Measurements from ENCODE around the gene ZCCHC14.
"Not testable (repeated sequence)": the region's sequence is repeated elsewhere in the genome, so short reads cannot be mapped to it uniquely, and the experiment has no call there.

Gene ZCCHC14

DNA sequence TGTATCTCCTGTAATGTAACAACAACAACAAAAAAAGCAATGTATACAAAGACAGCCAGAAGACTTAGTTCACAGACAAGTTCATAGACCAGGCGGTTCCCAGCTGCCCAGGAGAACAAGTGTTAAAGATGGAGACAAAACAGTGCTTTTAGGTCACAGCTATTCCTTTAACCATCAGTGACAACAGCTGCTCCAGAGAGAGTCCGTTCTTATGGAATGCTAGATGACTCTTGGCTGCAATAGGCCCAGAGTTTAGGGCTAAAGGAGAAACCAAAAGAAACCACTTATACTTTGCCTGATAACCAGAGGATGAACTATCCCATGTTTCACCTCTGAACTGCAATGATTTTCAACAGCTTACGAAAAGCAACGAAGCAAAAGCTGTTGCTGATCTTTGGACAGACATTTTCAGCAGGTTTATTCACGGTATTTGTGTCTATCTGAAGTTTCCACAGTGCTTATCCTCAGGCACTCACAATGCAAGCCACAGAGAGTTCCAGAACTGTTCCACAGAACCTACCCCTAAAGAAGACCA lies 6.0 kb downstream of the ZCCHC14 start:
- TF ChIP-seq, protein P1, sequence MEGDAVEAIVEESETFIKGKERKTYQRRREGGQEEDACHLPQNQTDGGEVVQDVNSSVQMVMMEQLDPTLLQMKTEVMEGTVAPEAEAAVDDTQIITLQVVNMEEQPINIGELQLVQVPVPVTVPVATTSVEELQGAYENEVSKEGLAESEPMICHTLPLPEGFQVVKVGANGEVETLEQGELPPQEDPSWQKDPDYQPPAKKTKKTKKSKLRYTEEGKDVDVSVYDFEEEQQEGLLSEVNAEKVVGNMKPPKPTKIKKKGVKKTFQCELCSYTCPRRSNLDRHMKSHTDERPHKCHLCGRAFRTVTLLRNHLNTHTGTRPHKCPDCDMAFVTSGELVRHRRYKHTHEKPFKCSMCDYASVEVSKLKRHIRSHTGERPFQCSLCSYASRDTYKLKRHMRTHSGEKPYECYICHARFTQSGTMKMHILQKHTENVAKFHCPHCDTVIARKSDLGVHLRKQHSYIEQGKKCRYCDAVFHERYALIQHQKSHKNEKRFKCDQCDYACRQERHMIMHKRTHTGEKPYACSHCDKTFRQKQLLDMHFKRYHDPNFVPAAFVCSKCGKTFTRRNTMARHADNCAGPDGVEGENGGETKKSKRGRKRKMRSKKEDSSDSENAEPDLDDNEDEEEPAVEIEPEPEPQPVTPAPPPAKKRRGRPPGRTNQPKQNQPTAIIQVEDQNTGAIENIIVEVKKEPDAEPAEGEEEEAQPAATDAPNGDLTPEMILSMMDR (IDR thresholded peaks at IDR 0.05): no peak
- Histone ChIP-seq H3K4me3 (no peak overlapping the region), H3K27ac (no peak overlapping the region)
- DNase-seq (ENCODE audit: low spot score): no peak

DNA sequence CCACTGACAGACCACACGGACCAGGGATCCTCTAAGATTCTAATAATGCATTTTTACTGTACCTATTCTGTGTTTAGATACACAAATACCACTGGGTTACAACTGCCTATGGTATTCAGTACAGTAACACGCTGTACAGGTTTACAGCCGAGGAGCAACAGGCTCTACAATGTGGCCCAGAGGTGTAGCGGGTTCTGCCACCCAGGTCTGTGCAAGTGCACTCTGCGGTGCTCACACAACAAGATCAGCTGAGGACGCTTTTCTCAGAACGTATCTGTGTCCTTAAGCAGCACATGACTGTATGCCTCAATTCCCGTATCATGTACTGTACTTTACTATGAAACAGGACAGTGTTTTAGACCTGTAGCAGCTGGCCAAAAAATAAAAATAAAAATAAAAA lies 6.5 kb downstream of the ZCCHC14 start:
- H3K27ac ChIP-seq: peak overlapping the region in 1 of 2 donors; percentile 28
- H3K4me3 ChIP-seq: no peak overlapping the region

DNA sequence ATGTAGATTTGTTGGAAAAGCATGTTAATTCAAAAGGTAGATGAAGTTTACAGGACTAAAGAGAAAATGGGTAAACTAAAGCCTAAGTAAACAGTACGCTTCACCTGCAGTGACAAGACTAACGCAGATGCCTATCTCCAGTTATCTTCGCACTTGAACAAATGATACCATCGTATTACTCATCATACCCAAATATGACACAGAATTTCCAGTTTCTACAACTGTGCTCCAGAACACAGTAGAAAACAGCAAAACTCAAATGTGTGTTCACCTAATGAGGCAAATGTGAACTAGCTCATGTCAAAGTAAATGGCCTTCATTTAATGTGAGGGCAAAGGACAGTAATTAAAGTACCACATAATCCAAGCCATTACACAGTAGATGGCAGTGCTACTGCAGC lies 7.0 kb downstream of the ZCCHC14 start:
- peak overlapping the region in 1 of 2 donors; percentile 28 for H3K27ac ChIP-seq
- not testable (repeated sequence) for DNase-seq (ENCODE audit: low spot score); H3K4me3 ChIP-seq

More for the DNA sequence above, 6.5 kb downstream of the ZCCHC14 start:
- TF ChIP-seq, protein P1 (IDR thresholded peaks at IDR 0.05): no peak
- DNase-seq (ENCODE audit: low spot score): no peak

DNA sequence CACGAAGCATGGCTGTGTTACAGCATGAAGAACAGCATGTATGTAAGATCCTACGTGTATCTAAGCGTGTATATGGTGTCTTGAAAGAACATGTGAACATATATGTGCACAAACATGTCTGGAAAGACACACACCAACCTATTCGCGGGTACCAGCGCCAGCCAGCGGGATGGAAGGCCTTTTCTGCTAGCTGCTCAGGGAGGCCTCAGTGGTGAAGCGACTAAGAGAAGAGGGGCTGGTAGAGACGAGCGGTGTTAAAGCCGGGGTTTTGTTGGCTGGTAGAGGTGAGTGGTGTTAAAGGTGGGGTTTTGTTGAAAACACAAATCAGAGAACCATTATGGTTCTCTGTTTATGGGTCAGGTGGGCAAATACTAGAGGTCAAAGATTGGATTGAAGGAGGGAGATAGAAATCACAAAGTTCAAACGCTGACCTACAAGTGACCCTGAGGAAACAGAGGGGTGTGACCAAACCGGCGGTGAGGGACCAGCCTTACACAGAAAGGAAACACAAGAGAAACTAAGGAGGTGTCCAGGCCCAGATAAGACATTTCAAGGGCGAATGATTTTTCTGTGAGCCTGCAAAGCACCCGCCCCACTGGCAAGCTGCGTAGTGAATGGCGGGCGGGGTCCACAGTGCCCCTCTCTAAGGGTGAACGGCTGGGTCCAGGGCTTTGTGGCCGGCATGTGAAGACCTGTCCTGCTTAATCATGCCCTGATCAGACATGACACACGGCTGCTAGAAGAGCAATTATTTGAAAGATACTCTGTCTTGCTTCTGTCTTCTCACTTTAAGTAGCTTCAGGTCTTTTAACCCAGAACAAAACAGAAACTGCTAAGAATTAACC lies 8.1 kb downstream of the ZCCHC14 start:
- Histone ChIP-seq H3K27ac (peak overlapping the region in 1 of 2 donors; percentile 27), H3K4me3 (peak overlapping the region; percentile 14)
- no peak for DNase-seq (ENCODE audit: low spot score)
- TF ChIP-seq, protein P1 (IDR thresholded peaks at IDR 0.05): no peak

DNA sequence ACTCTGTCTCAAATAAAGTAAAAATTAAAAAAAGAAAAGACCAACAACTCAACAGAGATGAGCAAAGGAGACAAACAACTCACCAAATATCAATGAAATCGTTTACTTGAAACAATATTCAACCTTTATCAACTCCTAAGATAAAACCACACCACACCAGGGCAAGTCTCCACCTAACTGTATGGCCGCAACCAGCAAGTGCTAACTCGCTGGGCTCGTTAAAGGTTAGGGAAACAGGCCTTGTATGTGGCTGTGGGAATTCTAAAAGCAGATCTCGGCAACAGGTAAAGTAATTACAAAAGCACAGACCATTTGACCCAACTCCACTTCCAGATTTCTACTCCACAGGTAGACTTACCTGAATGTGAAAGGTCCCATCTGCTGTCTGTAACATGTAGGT lies 9.3 kb downstream of the ZCCHC14 start:
- DNase-seq (ENCODE audit: low spot score): no peak
- H3K27ac ChIP-seq: no peak overlapping the region
- H3K4me3 ChIP-seq: no peak overlapping the region
- TF ChIP-seq, protein P1 (IDR thresholded peaks at IDR 0.05): no peak

DNA sequence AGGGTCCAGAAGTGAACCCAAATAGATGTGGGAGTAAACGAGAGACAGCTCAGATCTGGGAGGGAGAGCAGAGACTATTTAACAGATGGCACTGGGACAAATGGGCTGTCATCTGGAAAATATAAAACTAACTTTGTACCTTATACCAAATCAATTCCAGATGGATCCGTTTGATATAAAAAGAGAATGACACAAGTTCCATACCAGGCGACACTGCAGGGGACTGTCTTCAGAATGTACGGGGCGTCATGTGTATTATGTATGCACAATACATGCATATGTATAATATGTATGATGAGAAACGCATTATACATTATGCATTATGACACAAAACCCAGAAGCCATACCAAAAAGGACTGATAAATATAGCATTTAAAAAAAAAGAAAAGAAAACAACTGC lies 10.2 kb downstream of the ZCCHC14 start:
- H3K4me3 ChIP-seq; H3K27ac ChIP-seq; DNase-seq (ENCODE audit: low spot score): not testable (repeated sequence)

DNA sequence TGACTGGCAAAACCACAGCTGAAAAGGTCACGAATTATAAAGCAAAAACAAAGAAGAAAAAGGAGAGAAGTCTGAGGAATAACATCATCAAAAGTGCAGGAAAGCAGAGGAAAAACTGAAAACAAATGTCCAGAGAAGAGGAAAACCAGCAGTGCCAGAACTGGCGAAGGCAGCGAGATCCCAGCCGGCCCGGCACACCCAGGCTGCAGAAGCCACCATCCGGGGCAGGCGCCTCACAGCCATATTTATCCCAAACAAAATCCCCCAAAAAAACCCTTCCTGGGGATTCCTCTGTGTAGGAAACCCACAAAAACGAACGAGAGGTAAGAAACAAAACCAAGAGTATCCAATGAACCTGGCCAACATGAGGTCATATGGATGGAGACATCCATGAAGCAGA lies 10.6 kb downstream of the ZCCHC14 start:
- Histone ChIP-seq H3K27ac (no peak overlapping the region), H3K4me3 (no peak overlapping the region)
- no peak for DNase-seq (ENCODE audit: low spot score)
- TF ChIP-seq, protein P1 (IDR thresholded peaks at IDR 0.05): no peak

DNA sequence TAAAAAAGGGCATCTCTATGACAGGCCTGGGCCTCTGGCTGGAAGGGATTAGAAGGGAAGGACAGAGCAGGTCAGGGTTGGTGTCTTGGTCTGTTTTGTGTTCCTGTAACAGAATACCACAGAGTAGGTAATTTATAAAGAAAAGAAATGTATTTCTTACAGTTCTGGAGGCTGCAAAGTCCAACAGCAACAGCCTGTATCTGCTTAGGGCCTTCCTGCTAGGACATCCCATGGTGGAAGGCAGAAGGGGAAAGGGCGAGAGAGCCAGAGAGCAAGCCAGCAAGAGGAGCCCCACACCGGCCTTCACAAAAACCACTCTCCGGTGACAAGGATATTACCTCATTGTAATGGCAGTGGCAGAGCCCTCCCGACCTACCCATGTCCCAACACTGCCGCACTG lies 11.1 kb downstream of the ZCCHC14 start:
- not testable (repeated sequence) for H3K4me3 ChIP-seq; DNase-seq (ENCODE audit: low spot score)
- peak overlapping the region in 1 of 2 donors; percentile 11 for H3K27ac ChIP-seq

DNA sequence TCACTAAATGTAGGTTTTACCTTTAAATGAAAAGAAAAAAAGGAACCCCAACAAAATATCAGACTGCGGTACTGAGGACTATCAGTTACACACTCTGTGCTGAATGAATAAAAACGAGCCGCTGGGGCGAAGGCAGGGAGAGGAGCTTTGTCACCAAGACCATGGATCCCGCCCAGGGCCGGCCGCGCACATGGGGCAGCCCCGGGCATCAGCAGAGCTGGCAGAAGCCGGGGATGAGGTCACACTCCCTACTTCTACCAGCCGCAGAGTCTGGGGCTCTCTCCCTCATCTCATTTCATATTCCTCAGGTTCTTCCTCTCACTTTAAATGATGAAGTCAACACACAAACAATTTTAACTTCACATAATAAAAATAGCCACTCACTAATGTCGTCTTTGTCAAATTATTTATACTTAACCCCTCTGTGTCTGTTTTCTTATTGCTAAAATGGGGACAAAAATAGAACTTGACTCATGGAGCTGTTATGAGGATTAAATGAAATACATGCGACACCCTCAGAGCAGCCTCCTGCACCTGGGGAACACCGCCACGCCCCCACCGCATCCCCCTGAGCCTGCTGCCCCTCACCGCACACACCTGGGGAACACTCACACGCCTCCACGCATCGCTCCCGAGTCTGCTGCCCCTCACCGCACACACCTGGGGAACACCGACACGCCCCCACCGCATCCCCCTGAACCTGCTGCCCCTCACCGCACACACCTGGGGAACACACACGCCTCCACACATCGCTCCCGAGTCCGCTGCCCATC lies 15.4 kb downstream of the ZCCHC14 start:
- Histone ChIP-seq H3K27ac (peak overlapping the region; percentile 42 to 62), H3K4me3 (peak overlapping the region; percentile 12)
- not testable (repeated sequence) for DNase-seq (ENCODE audit: low spot score)

Data from coronary artery (tissue), 2 donors.